NCI-H1105 treated with DMSO at 0.1 percent for 48 hours (cell line): ENCODE results near the gene ACBD5.
"Not testable (repeated sequence)": the region's sequence is repeated elsewhere in the genome, so short reads cannot be mapped to it uniquely, and the experiment has no call there.

Experiments used
- DNase-seq: peaks from one replicate; lab custom pipeline; 2025; lab: John Stamatoyannopoulos, UW

The ACBD5 gene

DNA sequence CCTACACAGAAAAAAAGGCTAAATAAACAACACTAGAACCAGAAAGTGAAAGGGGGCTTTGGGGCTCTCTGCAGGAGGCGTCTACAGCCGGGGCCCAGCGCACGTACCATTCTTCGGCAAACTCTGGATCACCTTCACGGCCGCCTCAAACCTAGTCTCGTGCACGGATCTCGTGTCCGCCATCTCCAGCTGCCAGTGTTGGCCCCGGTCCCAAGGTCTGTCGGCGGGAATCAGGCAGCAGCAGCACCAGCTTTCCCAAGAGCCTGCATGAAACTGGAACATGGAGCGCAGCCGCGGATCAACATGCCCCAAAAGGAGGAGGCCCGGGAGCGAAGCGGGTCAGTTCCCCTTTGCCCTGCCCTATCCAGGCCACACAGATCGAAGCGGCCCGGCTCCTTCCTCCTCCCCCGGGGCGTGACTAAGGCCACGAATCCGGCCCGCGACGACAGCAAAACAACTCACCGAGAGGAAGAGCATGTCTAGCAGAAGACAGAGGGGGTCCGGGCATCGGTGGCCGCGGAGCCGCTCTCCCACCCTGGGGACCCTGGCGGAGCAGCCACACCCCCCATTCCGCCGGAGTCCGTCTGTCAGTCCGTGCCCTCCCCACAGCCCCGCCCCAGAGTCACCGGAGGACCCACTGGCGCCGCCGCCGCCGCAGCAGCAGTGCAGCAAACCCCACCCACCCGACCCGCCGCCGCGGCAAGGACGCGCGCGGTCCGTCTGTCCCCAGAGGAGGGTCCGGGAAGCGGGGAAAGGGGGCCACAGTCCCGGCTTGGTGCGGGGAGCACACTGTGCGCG is at the start of gene ACBD5:
TSS of gene ACBD5 (minus strand) at position 586 of the 798 bp plus-strand sequence. CDS start at position 477, 109 bp downstream.
- DNase-seq = peak; percentile 63

DNA sequence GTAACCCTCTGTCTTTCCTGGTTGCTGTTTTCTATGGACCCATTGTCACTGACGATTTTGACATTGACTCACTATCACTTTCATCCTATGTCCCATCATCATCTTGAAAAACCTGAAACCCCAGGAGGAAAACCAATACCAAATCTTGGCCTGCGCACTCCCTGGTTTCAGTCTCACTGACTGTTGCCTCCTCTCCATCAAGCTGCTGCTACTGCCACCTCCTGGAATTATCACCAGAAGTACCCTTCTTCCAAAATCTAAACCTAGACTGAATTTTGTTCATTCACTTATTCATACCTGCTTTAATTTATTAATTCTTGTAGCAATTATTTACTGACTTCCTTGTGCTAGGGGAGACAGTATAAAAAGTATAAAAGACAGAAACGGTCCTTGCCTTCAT is 44.5 kb upstream of the ACBD5 start:
- no peak for DNase-seq

DNA sequence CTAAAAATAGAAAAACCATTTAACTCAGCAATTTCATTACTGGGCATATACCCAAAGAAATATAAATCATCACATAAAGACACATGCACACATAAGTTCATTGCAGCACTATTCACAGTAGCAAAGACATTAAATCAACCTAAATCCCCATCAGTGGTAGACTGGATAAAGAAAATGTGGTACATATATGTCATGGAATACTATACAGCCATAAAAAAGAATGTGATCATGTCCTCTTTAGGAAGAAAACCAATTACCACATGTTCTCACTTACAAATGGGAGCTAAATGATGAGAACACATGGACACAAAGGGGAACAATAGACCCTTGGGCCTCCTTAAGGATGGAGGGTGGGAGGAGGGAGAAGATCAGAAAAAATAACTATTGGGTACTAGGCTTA is 36.0 kb upstream of the ACBD5 start:
- DNase-seq = no peak

GRCh38 chr10:27266025-27266424 is 25.4 kb upstream of the ACBD5 start:
- DNase-seq = not testable (repeated sequence)

DNA sequence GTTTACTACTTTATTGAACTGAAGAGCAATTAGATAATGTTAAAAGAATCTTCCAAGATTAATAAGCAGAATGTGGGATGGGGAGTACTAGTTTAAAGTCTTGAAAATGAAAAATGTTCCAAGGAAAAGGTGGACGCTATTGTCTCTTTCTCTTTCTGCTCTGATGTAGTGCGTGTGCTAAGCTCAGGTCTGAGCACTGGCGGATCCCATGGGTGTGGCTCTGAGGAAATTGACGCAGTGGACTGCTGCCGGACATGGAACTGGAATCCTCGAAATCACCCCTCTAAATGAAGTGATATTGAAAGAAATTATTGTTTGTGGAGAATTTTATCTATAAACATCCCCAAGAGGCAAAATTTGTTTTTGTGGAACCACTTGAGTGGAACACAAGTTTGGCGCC is 22.2 kb upstream of the ACBD5 start:
- not testable (repeated sequence) for DNase-seq

DNA sequence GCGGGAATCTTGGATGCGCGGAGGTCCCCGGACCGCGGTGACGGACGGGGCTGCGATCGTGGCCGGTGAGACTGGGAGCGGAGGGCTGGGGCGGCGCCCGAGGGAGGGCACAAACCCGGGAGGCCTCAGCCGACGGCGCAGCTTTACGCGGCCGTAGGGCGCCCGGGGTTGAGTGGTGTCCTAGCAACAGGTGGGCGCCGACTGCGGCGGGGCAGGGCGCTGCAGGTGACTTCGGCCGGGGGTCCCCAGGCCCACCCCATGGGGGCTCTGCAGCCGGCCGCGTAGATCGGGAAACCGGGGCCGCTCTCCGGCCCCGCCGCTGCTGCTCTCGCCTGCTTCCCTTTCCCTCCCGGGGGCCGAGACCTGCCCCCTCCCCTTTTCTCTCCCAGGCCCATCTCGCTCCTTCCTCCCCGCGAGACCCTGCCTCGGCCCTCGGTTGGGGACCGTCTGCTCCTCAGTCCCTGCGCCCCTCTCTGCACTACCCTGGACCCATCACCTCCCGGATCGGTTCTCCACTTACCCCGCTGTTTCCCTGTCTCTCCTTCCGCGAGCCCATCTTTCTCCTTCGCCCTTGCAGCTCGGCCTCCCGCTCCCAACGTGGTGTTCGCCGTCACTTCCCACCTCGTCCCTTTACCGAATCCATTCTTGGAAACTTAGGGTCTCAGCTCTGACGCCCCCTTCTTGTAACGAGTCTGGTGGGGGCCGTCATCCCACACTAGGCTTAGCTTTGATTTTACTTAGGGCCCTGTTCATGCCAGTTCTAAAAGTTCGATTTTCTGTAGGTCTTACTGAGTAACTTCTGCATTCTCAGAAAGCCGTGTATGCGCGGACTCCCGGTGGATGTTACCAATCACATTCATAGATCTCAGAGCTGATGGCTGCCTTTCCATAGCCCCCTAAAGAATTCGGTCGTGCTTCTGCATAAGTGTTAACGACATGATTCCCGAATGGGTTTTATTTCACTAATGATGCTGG is 18.5 kb upstream of the ACBD5 start:
- no peak for DNase-seq

DNA sequence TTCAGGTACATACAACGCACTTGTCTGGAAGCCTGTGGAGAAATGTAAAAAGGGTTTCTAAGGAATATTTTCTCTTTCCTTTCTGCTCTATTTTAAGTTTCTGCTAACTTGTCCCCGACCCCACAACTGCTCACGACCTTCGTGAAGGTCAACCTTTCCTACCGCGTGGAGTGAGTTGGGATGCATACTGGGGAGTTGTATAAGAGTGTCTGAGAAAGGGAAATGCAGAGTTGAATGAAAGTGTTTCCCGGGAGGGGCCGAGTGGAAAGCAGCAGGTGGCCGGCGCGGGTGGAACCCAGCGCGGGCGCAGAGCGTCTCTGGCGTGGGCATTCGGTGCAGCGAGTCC is 17.9 kb upstream of the ACBD5 start:
- no peak for DNase-seq

DNA sequence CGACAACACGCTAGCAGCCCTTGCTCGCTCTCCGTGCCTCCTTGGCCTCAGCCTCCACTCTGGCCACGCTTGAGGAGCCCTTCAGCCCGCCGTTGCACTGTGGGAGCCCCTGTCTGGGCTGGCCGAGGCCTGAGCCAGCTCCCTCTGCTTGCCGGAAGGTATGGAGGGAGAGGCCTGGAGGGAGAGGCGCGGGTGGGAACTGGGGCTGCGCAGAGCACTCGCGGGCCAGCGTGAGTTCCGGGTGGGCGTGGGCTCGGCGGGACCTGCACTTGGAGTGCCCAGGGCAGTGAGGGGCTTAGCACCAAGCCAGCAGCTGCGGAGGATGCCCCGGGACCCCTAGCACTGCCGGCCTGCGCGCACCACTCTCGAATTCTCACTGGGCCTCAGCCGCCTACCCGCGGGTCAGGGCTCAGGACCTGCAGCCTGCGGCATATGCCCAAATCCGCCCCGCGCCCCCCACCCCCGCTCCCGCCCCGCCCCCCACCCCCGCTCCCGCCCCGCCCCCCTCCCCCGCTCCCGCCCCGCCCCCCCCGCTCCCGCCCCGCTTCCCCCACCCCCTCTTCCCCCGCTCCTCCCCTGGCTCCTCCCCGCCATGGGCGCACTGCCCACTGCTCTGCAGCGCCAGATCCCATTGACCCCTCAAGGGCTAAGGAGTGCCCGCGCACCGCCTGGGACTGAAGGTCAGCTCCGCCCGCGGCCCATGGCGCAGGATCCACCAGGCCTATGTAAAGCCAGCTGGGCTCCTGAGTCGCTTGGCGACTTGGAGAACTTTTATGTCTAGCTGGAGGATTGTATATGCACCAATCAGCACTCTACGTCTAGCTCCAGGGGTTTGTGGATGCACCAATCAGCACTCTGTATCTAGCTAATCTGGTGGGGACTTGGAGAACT is 15.9 kb upstream of the ACBD5 start:
- no peak for DNase-seq

GRCh38 chr10:27253576-27253975 is 13.0 kb upstream of the ACBD5 start:
- no peak for DNase-seq

- peak; percentile 34 for DNase-seq
Measured at GRCh38 chr10:27252267-27253000, 11.8 kb upstream of the ACBD5 start.

DNA sequence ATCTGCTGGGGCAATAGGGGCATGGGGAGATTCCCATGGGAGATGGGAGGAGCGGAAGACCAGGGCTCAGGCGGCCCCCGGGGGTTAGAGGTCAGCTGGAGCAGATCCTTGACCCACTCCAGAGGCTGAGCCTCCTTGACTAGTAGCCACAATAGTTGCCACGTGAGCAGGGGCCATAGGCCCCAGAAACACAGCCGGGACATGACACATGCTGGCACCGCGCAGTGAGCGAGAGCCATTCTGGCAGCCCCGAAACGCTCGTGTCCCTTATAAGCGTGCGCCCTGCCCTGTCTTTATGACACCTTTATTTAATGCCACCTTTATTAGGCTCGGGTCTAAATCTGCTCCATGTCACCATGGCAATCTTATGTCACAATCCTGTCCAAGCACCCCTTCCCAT is 11.0 kb upstream of the ACBD5 start:
- no peak for DNase-seq

DNA sequence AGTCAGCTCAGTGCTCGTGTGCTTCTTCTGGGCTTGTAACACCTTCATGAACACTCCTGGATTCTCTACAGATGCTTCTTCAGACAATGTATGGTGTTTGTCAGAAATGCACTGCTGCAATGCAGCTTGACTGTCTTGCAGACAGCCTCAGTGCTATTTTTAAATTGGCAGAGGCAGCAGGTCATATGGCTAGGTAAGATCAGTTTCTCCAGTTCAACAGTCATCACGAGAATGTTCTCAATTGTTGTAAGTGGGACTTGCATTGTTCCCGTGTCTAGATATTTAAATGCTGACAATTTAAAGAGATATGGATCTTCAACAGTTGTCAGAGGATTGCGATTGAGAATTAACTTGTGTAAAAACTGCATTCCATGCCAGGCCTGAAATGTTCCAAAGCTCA is 7.6 kb upstream of the ACBD5 start:
- no peak for DNase-seq

GRCh38 chr10:27247441-27247840 is 6.8 kb upstream of the ACBD5 start:
- DNase-seq = no peak

GRCh38 chr10:27247006-27247405 is 6.4 kb upstream of the ACBD5 start:
- DNase-seq = no peak

- no peak for DNase-seq
Measured at GRCh38 chr10:27245836-27246235, 5.2 kb upstream of the ACBD5 start.

- DNase-seq = no peak
Measured at GRCh38 chr10:27244976-27245375, 4.4 kb upstream of the ACBD5 start.

- peak; percentile 36 for DNase-seq
Measured at GRCh38 chr10:27242951-27243551, 2.5 kb upstream of the ACBD5 start.

GRCh38 chr10:27242473-27242950 is 1.9 kb upstream of the ACBD5 start:
- DNase-seq = no peak

DNA sequence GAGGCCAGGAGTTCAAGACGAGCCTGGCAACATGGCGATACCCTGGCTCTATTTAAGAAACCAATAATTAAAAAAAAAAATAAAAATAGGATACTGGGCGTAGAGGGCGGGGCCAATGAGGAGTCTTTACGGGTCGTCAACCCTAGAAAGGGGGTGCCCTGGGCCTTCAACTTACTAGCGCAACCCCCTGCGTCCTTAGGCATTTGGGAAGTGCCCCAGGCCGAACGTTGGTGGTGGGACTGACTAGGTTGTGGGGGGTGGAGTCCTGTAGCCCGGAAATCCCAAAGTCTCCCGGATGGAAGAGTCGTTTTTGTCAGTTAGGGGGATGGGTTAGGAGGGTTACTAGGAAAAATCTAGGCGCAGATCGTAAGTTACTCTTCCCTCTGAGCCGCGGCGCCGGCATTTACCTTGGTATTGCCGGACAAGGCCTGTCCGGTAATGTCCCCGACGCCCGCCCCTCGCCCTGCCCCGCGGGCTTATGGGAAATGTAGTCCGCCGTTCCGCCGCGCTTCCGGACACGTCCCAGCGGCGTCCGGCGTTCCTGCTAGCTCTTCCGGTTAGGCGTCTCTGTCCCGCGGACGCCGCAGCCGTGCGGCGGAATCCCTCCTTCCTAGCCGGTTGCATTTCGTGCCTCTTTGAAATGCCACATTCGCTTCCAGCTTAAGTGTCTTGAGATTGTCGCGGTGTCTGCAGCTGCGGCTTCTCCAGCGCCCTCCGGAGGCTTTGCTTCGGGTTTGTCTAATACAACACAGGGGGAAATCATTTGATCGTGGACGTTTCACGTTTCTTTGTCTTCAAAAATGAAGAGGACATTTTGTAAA is 1.3 kb upstream of the ACBD5 start:
- peak; percentile 87 for DNase-seq
